ENCODE results near the gene GPR21. TPM values are rescaled to one million over a fixed set of nuclear protein-coding genes. Genes with fewer than 3 reads are reported as not detected.

The GPR21 gene
- not detected in 2 replicates for total RNA-seq (2014; rRNA removed; shearing (Covaris generic))

GRCh38 chr9:123033352-123033751, at the start of gene GPR21:
TSS of gene GPR21 (plus strand) at chr9:123033667. CDS start at chr9:123034567, 900 bp downstream.
- no peak for DNase-seq (ENCODE audit: low spot score)

GRCh38 chr9:122986010-122986409, 47.5 kb upstream of the GPR21 start:
- no peak for DNase-seq (ENCODE audit: low spot score)

GRCh38 chr9:122988141-122988540, 45.3 kb upstream of the GPR21 start:
- no peak for DNase-seq (ENCODE audit: low spot score)

GRCh38 chr9:122988920-122989621, 44.4 kb upstream of the GPR21 start:
- no peak for DNase-seq (ENCODE audit: low spot score)

GRCh38 chr9:122991370-122991830, 42.1 kb upstream of the GPR21 start:
- DNase-seq (ENCODE audit: low spot score): peak; percentile 92

- DNase-seq (ENCODE audit: low spot score): no peak
Observed at GRCh38 chr9:122996586-122996985, 36.9 kb upstream of the GPR21 start.

GRCh38 chr9:122998448-122998847, 35.0 kb upstream of the GPR21 start:
- no peak for DNase-seq (ENCODE audit: low spot score)

GRCh38 chr9:123000371-123001068, 32.9 kb upstream of the GPR21 start:
- DNase-seq (ENCODE audit: low spot score): no peak

GRCh38 chr9:123002754-123003153, 30.7 kb upstream of the GPR21 start:
- no peak for DNase-seq (ENCODE audit: low spot score)

GRCh38 chr9:123003466-123003865, 30.0 kb upstream of the GPR21 start:
- DNase-seq (ENCODE audit: low spot score): no peak

- no peak for DNase-seq (ENCODE audit: low spot score)
Observed at GRCh38 chr9:123005964-123006363, 27.5 kb upstream of the GPR21 start.

- no peak for DNase-seq (ENCODE audit: low spot score)
Observed at GRCh38 chr9:123007269-123007668, 26.2 kb upstream of the GPR21 start.

GRCh38 chr9:123008909-123009308, 24.6 kb upstream of the GPR21 start:
- no peak for DNase-seq (ENCODE audit: low spot score)

GRCh38 chr9:123011380-123011779, 22.1 kb upstream of the GPR21 start:
- DNase-seq (ENCODE audit: low spot score): no peak

GRCh38 chr9:123011878-123012528, 21.5 kb upstream of the GPR21 start:
- no peak for DNase-seq (ENCODE audit: low spot score)

GRCh38 chr9:123016631-123017030, 16.8 kb upstream of the GPR21 start:
- DNase-seq (ENCODE audit: low spot score): no peak

- DNase-seq (ENCODE audit: low spot score): no peak
Observed at GRCh38 chr9:123020796-123021195, 12.7 kb upstream of the GPR21 start.

GRCh38 chr9:123026425-123026824, 7.0 kb upstream of the GPR21 start:
- DNase-seq (ENCODE audit: low spot score): no peak

GRCh38 chr9:123027517-123027916, 6.0 kb upstream of the GPR21 start:
- no peak for DNase-seq (ENCODE audit: low spot score)

GRCh38 chr9:123028136-123028535, 5.3 kb upstream of the GPR21 start:
- no peak for DNase-seq (ENCODE audit: low spot score)

- no peak for DNase-seq (ENCODE audit: low spot score)
Observed at GRCh38 chr9:123028973-123029372, 4.5 kb upstream of the GPR21 start.

- DNase-seq (ENCODE audit: low spot score): no peak
Observed at GRCh38 chr9:123031963-123032362, 1.5 kb upstream of the GPR21 start.

Data from A172 (cell line).